ACHN (cell line): ENCODE measurements around the gene NME7.
A peak's percentile ranks its signal among the peaks of the same experiment; 100 is the strongest.
"Not testable (repeated sequence)": the region's sequence is repeated elsewhere in the genome, so short reads cannot be mapped to it uniquely, and the experiment has no call there.

ENCODE experiments used
- DNase-seq: peaks from one replicate; pipeline ENCODE4 v3.0.0-alpha.2; 2015
- in situ Hi-C: cut with HindIII; loops from 2 replicates; pipeline ENCODE4 v1.10.0; 2017; ENCODE audit warnings: low sequenced_read_pairs, low pct_ligation_motif_present, low pct_unique_long_range_greater_than_20kb

The NME7 gene

DNA sequence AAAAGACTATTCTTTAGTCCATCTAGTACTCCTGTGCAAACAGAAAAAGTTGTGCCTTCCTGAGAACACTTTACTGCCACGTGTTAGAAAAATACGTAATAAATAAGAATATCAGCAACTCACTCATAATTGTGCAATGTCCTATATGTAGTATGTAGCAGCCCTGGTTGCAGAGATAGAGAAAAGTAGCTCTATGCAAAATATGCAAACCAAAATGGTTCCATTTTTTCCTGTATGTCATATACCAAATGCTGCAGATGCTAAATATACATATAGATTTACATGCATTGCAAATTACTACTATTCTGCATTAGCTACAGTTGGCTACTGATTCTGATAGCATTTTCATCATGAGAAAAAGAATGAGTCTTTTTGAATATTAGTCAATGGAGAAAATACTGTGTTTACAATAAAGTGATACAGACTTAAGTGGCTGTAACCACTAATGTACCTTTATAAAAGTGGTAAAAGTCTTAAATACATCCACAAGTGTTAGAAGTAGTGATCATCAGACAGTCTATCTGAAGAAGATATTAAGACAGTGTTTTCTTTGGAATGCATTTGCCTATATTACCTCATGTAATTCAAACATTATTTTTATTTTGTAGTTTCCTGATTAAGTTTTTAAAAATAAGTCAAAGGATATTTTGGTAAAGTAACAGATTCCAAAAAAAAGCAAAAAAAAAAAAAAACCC, 19.8 kb downstream of the NME7 start:
- no peak for DNase-seq
- in situ Hi-C loops = no loop called here

DNA sequence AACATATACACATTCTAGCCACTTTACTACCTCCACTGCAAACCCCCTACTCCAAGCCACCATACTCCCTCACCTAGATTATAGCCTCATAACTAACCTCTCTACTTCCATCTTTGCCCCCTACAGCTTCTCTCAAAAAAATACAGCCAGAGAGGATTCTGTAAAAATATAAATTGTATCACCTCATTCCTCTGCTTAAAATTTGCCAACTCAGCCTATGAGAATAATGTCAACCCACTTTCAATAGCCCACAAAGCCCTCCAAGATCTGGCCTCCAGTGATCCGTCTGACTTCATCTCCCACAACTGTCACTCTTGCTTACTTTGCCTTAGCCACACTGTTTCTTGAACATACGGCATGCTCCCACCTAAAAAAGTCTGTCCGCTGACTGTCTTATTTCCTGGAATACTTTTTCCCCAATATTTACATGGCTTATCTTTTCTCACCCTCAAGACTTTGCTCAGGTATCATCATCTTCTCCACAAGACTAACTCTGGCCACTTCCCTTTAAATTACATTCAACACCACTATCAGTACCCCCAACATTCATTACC, 21.5 kb downstream of the NME7 start:
- no peak for DNase-seq
- in situ Hi-C loops = no loop called here

DNA sequence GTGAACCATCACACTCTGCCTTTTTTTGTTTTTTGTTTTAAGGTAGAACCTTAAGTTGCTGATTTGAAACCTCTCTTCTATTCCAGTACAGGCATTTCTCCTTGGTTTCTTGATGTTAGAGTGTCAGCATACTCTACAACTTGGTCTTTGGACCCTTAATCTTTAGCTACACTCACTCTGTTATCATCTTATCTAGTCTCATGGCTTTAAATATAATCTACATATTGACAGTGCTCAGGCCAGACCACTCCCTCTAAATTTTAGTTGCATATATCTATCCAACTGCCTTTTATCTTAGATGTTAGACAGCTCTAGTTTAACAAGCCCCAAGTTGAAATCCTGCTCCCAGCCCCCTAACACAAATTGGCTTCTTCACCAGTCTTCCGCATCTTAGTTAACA, 22.1 kb downstream of the NME7 start:
- DNase-seq = no peak
- in situ Hi-C loops = no loop called here

DNA sequence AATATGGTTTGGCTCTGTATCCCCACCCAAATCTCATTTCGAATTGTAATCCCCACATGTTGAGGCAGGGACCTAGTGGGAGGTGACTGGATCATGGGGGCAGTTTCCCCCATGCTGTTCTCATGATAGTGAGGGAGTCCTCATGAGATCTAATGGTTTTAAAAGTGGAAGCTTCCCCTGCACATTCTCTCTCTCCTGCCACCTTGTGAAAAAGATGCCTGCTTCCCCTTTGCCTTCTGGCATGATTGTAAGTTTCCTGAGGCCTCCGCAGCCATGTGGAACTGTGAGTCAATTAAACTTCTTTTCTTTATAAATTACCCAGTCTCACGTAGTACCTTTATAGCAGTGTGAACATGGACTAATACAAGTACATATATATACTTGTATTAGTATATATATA, 25.5 kb downstream of the NME7 start:
- in situ Hi-C loops, DNase-seq: not testable (repeated sequence)

DNA sequence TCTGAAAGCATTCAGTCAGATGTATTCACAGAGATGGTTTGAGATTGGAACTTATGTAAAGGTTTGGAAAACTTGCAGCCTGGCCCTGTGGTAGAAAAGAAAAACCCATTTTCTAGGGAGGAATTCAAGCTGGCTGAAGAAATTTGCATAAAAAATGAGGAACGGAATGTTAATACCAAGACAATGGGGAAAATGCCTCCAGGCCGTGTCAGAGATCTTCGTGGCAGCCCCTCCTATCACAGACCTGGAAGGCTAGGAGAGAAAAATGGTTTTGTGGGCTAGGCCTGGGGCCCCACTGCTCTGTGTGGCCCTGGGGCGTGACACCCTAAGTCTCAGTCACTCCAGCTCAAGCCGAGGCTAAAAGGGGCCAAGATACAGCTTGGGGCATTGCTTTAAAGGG, 26.7 kb downstream of the NME7 start:
- in situ Hi-C loops = no loop called here

DNA sequence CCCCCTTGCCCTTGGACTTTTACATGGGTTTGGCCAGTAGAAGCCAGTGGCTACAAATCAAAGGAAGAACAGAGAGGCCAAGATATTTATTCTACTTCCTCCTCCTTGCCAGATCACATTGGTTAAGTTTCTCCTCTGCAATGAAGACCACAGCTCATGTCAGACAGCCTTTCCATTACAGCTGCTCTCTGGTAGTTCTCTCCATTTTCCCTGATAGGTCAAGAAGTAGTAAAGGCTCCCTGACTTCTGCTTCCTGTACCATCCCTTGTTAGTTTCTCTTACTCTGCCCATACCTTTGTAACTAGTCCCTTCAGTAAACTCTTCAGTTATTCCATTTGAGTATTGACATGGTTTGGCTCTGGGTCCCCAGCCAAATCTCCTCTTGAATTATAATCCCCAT, 27.8 kb downstream of the NME7 start:
- in situ Hi-C loops = no loop called here
- DNase-seq = no peak

More for the DNA sequence above, 26.7 kb downstream of the NME7 start:
- DNase-seq = no peak

DNA sequence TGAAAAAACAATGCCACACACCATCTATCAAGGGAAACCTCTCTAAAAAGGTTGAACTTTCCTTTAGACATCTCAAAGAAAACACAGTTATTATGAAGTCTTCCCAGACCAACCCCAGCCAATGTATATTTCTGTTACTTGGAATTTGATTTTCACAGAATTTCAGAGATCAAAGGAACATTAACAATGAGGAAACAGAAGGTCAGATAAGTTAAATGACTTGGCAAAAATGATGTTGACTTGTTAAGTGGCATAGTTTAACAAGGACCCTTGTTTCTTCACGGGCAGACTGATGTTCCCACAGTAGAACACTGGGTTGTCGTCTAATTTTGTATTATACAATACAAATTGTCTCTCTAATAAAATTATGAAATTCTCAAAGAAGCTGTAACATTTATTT, 29.0 kb downstream of the NME7 start:
- in situ Hi-C loops = no loop called here
- DNase-seq = no peak

DNA sequence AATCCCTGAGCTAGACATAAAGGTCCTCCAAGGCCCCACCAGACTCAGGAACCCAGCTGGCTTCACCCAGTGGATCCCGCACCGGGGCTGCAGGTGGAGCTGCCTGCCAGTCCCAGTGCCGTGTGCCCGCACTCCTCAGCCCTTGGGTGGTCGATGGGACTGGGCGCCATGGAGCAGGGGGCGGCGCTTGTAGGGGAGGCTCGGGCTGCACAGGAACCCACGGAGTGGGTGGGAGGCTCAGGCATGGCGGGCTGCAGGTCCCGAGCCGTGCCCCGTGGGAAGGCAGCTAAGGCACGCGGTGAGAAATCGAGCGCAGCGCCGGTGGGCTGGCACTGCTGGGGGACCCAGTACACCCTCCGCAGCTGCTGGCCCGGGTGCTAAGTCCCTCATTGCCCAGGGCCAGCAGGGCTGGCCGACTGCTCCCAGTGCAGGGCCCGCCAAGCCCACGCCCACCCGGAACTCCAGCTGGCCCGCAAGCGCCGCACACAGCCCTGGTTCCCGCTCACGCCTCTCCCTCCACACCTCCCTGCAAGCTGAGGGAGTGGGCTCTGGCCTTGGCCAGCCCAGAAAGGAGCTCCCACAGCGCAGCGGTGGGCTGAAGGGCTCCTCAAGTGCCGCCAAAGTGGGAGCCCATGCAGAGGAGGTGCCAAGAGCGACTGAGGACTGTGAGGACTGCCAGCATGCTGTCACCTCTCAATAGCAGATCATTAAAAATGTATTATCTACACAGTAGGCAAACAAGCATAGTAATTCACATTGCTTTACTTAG, 30.5 kb downstream of the NME7 start:
- in situ Hi-C loops = not testable (repeated sequence)

DNA sequence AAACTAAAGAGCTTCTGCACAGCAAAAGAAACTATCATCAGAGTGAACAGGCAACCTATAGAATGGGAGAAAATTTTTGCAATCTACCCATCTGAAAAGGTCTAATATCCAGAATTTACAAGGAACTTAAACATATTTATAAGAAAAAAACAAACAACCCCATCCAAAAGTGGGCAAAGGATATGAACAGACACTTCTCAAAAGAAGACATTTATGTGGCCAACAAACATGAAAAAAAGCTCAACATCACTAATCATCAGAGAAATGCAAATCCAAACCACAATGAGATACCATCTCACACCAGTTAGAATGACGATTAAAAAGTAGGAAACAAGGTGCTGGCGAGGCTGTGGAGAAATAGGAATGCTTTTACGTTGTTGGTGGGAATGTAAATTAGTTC, 32.9 kb downstream of the NME7 start:
- in situ Hi-C loops, DNase-seq: not testable (repeated sequence)

More for the DNA sequence above, 30.5 kb downstream of the NME7 start:
- DNase-seq = not testable (repeated sequence)

DNA sequence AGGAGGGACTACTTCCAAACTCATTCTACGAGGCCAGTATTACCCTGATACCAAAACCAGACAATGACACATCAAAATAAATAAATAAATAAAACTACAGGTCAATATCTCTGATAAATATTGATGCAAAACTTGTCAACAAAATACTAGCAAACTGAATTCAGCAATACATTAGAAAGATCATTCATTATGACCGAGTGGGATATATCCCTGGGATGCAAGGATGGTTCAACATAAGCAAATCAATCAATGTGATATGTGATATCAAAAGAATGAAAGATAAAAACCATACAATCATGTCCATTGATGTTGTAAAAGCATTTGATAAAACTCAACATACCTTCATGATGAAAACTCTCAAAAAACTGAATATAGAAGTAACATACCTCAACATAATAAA, 36.7 kb downstream of the NME7 start:
- no peak for DNase-seq
- in situ Hi-C loops = no loop called here

DNA sequence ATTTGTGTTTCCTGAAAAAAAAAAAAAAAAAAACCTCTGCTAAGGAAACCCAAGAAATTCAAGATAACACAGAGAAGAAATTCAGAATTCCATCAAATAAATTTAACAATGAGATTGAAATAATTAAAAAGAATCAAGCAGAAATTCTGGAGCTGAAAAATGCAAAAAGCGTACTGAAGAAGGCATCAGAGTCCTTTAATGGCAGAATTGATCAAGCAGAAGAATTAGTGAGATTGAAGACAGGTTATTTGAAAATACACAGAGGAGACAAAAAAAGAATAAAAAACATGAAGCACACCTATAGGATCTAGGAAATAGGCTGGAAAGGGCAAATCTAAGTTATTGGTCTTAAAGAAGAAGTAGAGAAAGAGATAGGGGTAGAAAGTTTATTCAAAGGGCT, 38.2 kb downstream of the NME7 start:
- no peak for DNase-seq
- in situ Hi-C loops = no loop called here

DNA sequence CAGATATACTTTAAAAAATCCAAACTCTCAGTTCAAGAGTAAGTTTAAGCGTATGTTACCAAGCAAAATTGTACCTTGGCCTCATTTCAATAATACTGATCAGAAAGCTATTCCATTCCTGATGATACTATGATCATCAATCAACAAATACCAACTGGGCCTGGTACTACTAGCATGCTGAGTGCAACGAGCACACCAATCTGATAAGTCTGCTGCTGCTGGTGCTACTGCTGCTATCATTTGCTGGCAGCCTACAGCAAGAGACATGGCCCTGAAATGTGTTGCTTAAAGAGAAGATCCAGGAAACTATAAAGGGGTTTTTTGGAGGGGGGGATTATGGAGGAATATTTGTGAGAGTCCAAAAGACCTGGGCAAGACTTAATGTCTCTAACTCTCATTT, 39.7 kb downstream of the NME7 start:
- in situ Hi-C loops = no loop called here
- DNase-seq = no peak

DNA sequence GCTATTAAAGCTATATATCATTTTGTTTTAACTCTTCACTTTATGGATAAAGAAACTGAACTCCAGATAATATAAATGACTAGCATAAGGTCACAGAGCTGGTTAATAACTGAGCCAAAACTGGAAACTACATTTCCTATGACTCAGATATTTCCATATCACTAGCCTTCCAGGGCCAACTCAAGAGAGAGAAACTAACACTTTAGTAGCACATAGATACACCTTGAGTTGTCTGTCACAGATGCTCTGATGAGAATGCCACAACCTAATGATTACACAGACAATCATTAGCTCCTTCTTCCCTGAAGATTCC, 40.7 kb downstream of the NME7 start:
- DNase-seq = peak; percentile 88
- in situ Hi-C loops = no loop called here

DNA sequence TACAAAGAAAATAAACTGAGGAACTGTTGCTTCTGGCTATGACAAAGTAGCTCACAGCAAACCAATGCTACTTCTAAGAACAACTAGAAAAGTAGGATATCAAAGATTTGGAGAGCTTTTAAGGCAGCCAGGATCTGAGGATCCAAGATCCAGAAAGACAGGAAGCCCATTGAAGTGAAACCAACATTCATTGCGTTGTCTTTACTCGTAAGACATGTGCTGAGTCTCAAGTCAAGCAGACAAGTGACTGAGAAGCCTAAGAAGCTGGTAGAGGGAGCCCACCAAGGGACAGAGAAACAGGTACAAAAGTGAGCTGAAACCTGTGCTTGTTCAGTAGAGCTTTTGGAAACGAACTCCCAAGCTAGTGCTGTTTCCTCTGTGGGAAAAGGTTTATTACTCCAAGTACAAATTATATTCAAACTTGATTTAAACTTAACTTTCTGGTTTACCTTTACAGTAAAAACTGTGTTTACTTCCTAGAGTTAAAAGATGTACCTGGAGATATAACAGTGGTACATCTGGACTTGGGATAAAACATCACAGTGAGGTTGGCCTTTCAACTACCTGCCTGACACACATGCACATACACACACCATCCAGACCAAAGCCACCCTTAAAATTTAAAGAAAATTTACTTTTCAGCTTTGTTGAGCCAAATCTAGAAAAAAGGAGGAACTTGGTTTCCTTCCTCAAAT, 41.2 kb downstream of the NME7 start:
- in situ Hi-C loops = no loop called here
- peak; percentile 48 for DNase-seq

DNA sequence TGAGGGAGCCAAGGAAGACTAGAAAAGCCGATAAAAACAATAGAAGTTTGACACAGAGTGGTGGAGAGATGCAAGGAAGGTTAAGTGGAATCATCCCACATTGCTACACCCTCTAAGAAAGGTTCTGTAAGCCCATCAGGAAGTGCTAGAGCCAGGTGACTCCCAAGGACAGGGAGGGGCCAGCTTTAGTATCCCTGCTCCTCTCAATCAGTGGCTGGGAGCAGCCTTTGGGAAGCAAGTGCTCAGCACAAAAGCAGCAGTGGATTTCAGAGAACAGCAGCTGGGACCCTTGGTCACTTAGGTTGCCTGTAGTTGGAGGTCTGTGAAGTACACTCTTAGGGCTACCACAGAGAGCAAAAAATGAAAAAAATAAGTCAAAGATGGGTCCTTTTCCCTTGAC, 42.5 kb downstream of the NME7 start:
- DNase-seq = no peak
- in situ Hi-C loops = no loop called here

DNA sequence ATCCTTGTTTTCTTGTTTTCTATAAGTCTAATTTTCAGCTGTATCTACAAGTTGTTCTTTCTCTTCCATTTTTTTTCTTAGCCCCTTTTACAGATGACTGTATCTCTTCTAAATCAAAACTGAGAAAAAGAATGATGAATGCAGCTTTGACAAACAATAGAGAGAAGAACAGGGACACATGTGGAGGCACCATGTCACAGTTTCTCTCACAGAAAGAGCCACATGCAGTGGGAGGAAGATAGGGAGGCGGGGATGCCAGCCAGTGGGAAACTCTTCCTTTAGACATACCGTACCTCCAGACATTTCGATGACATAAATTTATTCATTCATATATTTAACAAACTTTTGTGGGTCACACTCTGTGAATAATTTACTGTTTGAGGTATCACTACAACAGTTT, 45.5 kb downstream of the NME7 start:
- DNase-seq = no peak
- in situ Hi-C loops = no loop called here

DNA sequence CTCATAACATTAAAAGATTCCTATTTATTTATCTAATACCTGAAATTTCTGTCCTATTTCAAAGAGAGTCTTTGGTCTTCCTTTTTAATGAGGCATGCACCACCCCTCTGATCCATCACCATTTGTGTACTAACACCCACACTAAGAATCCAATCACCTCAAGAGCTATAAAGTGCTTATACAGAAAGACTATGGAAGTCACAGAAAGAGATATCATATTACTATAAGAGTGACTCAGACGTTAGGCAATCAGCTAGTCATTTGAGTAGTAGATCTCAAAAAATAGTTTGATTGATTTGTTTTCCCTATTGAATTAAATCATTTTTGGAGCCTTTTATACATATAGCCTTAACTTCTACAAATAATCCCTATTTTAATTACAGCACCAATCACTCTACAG, 46.1 kb downstream of the NME7 start:
- DNase-seq = no peak
- in situ Hi-C loops = no loop called here

DNA sequence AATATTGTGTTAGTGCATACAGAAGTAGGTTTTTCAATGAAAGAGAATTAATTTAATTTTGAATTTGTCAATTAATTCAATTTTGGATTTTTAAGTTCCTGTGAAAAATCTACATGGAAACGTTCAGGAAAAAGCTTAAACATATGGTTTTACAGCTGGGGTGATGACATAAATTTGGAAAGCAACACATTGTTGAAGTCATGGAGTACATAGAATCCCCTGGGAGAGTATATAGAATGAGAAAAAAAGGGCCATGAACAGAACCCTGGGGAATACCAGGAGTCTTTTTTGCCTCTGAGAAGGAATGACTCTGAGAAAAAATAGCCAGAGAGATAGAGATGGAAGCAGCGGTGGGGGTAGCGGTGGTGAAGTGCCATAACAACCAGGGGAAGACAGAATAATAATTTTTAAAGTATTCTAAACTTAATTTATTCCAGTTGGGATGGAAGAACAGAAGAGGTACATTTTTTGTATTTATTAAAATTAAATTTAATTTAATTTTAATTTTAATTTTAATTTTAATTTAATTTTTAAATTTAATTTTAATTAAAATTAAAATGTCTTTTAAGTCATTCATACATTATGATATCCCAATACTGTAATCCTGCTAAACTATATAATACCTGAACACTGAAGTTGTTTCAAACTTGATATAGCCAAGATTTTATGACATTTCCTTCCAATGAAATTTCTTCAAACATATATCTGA, 48.9 kb downstream of the NME7 start:
- no peak for DNase-seq
- in situ Hi-C loops = no loop called here

DNA sequence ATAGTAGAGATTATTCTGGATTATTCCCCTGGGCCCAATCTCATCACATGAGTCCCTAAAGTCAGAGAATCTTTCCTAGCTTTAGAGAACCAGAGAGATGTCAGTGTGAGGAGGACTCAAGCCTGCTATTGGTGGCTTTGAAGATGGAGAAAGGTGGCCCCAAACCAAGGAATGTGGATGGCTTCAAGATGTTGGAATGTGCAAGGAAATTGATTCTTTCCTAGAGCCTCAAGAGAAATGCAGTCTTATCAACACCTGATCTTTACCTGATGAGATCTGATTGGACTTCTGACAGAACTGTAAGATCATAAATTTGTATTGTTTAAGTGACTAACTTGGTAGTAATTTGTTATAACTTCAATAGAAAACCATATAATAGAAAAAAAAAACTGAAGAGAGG, 51.0 kb downstream of the NME7 start:
- DNase-seq = no peak
- in situ Hi-C loops = no loop called here
